KOPT-K1 (cell line): ENCODE results near the gene JAML.

Source experiments
- H3K27ac ChIP-seq: fragments of 200-600 bp; sonication (generic); 2 replicates; pipeline ENCODE4 v1.5.1; 2016; ENCODE audit warnings: antibody characterized with exemption, mild to moderate bottlenecking, low read depth, low read length; ENCODE audit not compliant: poor library complexity, severe bottlenecking
- H3K36me3 ChIP-seq: fragments of 200-600 bp; sonication (generic); 2 replicates; pipeline ENCODE4 v1.5.1; 2017; ENCODE audit warnings: antibody characterized with exemption, mild to moderate bottlenecking, low read length, moderate library complexity; ENCODE audit not compliant: insufficient read depth
- H3K9me3 ChIP-seq: fragments of 200-600 bp; sonication (generic); 2 replicates; pipeline ENCODE4 v1.5.1; 2017; ENCODE audit warnings: antibody characterized with exemption, low read length, mild to moderate bottlenecking; ENCODE audit not compliant: insufficient read depth, poor library complexity, severe bottlenecking

Gene JAML

GRCh38 chr11:118247041-118247440 lies 22.2 kb upstream of the JAML start:
- Histone ChIP-seq H3K27ac (no peak overlapping the region), H3K36me3 (no peaks in the 10 kb centered on the region), H3K9me3 (no peaks in the 10 kb centered on the region)

DNA sequence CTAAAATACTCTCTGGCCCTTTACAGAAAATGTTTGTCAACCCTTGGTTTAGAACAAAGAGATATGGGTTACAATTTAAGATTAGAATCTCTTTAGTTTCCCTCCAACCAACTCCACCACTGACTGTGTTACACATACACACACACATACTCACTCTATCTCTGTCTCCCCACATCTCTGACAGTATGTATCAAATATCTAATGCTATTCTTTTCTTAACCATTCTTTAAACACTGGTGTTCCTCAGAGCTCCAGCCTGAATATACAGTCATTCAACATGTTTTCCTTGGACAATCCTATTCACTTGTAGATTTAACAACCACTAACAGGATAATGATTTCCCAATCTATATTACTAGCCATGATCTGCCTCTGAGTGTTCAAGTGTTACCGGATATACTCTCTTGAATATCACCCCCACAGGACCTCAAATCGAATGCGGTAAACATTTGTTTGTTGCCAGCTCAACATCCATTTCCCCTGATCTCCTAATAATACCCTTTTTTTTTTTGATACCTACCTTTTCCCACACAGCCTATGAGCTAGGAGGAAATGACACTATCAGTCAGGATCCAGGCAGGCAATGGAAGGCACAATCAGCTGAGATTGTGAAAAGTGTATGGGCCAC lies 21.2 kb upstream of the JAML start:
- H3K9me3 ChIP-seq: no peaks in the 10 kb centered on the region
- no peaks in the 10 kb centered on the region for H3K36me3 ChIP-seq
- no peak overlapping the region for H3K27ac ChIP-seq

DNA sequence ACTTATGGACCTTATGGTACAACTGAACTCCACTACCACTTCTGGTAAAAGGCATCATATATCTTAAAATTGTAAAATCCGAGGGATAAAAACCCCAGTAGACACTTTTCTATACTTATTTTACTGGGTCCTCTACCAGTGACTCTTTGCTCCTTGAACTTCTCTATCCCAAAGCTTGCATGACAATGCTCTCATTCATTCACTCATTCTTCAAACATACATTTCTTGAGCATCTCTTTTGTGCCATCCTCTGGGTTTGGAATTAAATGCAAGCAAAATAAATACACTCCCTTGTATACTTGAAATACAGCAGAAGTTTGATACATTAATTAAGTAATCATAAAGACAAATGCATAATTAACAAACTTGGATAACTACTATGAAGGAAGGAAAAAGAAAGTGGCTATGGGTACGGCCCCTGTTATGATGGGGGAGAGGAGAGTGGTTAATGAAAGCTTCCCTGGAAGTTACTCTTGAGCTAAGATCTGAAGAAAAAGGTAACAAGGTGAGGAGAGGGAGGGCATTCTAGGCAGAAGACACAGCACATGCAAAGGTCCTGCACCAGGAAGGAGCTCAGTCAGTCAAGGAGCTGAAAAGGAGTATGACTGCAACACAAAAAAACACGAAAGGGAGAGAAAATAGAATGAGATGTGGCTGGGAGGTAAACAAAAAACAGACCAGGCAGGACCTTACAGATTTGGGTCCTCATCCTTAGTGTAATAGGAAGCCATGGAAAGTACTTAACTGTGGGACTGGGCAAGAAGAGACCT lies 19.4 kb upstream of the JAML start:
- H3K27ac ChIP-seq: no peak overlapping the region
- no peaks in the 10 kb centered on the region for H3K36me3 ChIP-seq

GRCh38 chr11:118243161-118243560 lies 18.4 kb upstream of the JAML start:
- Histone ChIP-seq H3K36me3 (no peaks in the 10 kb centered on the region), H3K9me3 (no peaks in the 10 kb centered on the region), H3K27ac (no peak overlapping the region)

More for the DNA sequence above, 19.4 kb upstream of the JAML start:
- no peaks in the 10 kb centered on the region for H3K9me3 ChIP-seq

DNA sequence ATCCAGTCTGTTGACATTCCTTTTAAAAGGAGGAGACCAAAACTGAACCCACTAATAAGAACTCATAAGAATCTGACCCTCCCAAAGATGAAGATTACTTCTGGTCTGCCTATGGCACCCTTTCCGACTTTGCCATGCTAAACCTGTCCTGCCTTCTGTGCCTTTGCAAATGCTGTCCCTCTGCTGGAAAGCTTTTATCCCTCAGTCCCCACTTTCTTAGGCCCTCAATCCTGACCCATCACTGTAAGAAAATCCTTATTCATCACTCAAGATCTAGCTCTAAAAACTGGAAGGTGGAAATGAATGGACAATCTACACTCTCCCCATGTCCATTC lies 16.9 kb upstream of the JAML start:
- Histone ChIP-seq H3K9me3 (no peaks in the 10 kb centered on the region), H3K36me3 (no peaks in the 10 kb centered on the region), H3K27ac (no peak overlapping the region)

DNA sequence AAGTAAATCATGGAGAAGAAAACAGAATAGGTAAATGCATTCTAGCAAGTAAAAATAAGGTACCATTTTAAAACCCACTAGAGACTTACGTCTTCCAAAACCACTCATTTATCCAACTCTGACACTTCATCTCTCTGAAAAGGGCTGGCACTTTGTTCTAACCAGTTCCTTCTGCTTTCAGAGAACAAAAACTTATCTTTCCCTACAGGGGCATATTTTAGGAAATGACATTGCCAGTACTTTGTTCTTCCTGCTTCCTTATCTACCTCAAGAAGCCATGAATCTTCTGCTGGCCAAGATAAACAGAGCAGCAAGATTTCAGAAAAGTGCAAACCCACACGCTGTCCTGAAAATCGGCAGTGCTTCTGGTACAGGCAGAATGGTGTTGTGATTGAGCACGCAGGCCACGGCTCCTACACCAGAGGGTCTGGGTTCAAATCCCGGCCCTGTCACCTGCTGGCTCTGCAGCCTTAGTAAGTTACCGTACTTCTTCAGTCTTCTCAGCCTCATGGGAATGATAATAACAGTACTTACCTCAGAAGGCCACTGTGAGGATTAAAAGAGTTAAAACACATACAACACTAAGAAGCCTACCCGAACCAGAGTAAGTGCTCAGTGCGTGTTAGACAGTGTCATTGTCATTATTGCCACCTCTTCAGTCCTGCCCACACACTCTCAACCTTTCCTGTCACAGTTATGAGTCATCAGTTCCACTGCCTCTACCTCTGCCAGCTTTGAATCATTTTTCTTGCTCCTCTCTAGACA lies 16.4 kb upstream of the JAML start:
- no peak overlapping the region for H3K27ac ChIP-seq
- H3K36me3 ChIP-seq: no peaks in the 10 kb centered on the region
- H3K9me3 ChIP-seq: no peaks in the 10 kb centered on the region

DNA sequence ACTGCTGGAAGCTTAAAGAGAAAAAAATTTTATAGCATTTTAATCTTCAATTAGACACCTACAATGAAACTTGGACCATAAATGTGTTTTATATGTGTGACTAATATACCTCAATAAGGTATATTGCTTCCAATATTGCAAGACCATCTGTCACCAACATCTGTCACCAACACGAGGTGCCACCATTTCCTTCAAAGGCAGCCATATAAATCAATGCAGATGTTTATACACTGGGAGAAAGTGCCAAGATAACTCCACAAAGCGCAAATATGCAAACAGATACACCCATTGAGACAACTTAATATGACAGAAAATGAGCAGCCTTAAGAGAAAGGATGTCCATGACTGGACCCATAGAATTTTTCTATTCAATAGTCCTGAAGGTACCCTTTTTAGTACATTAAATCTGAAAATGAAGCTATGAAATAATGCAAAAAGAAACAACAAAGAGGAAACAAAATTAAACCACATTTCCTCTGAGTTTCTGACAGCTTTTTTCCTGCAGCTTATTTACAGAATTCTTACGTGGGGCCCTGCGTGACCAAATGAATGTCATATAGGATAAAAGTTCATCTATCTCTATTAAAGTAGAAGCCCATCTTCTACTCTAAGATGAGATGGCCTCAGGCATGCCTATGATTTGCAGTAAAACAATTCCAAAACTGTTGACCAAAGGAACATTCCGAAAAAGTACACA lies 14.8 kb upstream of the JAML start:
- Histone ChIP-seq H3K27ac (no peak overlapping the region), H3K36me3 (no peaks in the 10 kb centered on the region), H3K9me3 (no peaks in the 10 kb centered on the region)

GRCh38 chr11:118238929-118239328 lies 14.1 kb upstream of the JAML start:
- no peaks in the 10 kb centered on the region for H3K9me3 ChIP-seq
- no peaks in the 10 kb centered on the region for H3K36me3 ChIP-seq
- no peak overlapping the region for H3K27ac ChIP-seq

GRCh38 chr11:118238421-118238820 lies 13.6 kb upstream of the JAML start:
- H3K36me3 ChIP-seq: no peaks in the 10 kb centered on the region
- H3K9me3 ChIP-seq: no peaks in the 10 kb centered on the region
- no peak overlapping the region for H3K27ac ChIP-seq

- no peaks in the 10 kb centered on the region for H3K9me3 ChIP-seq
- H3K36me3 ChIP-seq: no peaks in the 10 kb centered on the region
- no peak overlapping the region for H3K27ac ChIP-seq
Observed at GRCh38 chr11:118236170-118236569, 11.4 kb upstream of the JAML start.

DNA sequence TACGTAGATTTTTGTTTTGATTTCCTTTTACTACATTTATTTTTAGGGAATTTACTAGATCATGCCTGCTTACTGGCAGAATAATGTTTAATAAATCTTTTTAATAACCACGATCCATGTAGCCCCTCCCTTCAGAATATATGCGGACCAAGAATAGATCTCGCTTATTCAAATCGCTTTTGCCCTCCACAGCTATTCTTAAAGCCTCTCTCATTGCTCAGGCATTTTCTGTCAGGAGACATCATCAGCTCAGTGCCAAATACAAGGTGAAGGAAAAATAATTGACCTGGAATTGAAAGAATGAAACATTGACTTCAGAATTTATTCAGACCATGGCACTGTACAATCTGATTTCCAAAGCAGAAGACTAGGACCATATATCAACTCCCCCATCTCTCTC lies 10.0 kb upstream of the JAML start:
- H3K36me3 ChIP-seq: no peaks in the 10 kb centered on the region
- H3K9me3 ChIP-seq: no peaks in the 10 kb centered on the region
- no peak overlapping the region for H3K27ac ChIP-seq

- H3K27ac ChIP-seq: no peak overlapping the region
- no peaks in the 10 kb centered on the region for H3K36me3 ChIP-seq
- no peaks in the 10 kb centered on the region for H3K9me3 ChIP-seq
Observed at GRCh38 chr11:118233850-118234249, 9.0 kb upstream of the JAML start.

DNA sequence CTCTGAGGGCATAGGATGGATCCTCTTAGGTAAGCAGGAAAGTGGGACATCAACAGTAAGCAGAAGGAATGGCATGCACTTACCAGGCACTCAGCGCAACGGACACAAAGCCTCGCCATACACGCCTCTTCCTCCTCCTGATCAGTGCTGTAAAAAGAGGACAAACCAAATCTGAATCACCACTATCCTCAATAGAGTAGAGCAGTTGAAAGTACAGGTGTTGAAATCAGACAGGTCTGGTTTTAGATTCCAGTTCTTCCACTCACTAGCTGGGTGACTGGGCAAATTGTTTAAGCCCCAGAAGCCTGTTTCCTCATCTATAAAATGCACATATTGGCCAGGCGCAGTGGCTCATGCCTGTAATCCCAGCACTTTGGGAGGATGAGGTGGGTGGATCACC lies 8.6 kb upstream of the JAML start:
- Histone ChIP-seq H3K27ac (no peak overlapping the region), H3K36me3 (no peaks in the 10 kb centered on the region), H3K9me3 (no peaks in the 10 kb centered on the region)

DNA sequence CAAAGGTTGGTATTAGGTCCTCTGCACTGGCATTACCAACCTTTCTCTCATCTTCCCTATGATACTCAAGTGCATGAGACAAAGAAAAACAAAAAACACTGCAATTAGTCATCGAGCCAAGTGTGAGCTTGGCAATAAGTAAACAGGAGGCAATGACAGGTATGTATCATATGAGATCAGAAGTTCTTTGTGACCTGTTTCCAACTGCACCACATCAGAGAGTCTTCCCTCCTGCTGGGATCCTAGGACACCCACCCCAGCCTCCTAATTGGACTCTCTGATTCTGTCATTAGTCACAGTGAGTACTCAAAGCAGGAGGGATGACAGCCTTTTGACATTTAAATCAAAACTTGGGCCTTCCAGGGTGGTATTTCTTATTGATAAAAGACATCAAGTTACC lies 7.8 kb upstream of the JAML start:
- Histone ChIP-seq H3K9me3 (no peaks in the 10 kb centered on the region), H3K27ac (no peak overlapping the region), H3K36me3 (no peaks in the 10 kb centered on the region)

DNA sequence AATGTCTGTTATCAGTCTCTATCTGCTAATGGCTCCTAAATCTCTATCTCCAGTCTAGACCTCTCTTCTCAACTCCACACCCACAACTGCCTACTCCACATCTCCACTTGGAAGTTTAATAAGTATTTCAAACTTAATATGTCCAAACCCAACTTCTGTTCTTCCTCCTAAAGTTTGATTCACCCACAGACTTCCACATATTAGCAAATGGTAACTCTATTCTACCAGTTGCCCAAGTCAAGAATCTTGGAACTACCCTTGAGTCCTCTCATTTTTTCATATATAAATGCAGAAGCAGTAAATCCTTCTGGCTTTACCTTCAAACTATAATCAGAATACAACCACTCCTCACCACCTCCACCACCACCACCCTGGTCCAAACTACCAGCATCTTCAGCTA lies 6.7 kb upstream of the JAML start:
- H3K9me3 ChIP-seq: no peaks in the 10 kb centered on the region
- no peak overlapping the region for H3K27ac ChIP-seq
- no peaks in the 10 kb centered on the region for H3K36me3 ChIP-seq
